ENCODE measurements around the gene ADAM30. TPM values are rescaled to one million over a fixed set of nuclear protein-coding genes. Genes with fewer than 3 reads are reported as not detected.
A peak's percentile ranks its signal among the peaks of the same experiment; 100 is the strongest.

Gene ADAM30
- total RNA-seq, 2 experiments from 2014 or later, result not detected

GRCh38 chr1:119888476-119888875 is 7.8 kb downstream of the ADAM30 start:
- intact Hi-C loops (cut with micrococcal nuclease; ENCODE audit: unreplicated experiment), result no loop called here
- no peaks in the 10 kb centered on the region for H3K36me3 ChIP-seq (ENCODE audit: insufficient read depth, low read length)
- no peak for DNase-seq (ENCODE audit: low spot score)
- TF ChIP-seq EZH2phosphoT487 (IDR thresholded peaks at IDR 0.05; ENCODE audit: borderline replicate concordance, low read depth, low read length) (no peak), CTCF (conservative IDR thresholded peaks at IDR 0.05; ENCODE audit: low read length) (no peak)
- H3K27ac ChIP-seq (ENCODE audit: low read depth, low read length, poor library complexity, severe bottlenecking), result no peak overlapping the region
- H4K20me1 ChIP-seq (ENCODE audit: insufficient read depth, low read length), result no peaks in the 10 kb centered on the region
- peaks cover 4% of the 10 kb centered on the region; the same call in 1 of the 2 replicates for H3K9me3 ChIP-seq (ENCODE audit: low read length)
- H3K9me2 ChIP-seq (ENCODE audit: insufficient read depth, low read length), result no peaks in the 10 kb centered on the region
- POLR2A ChIA-PET, result no interaction called here
- no peak overlapping the region for H3K4me3 ChIP-seq (ENCODE audit: low read depth, low read length, poor library complexity, severe bottlenecking)
- H3K4me1 ChIP-seq (ENCODE audit: insufficient read depth, low read length, poor library complexity, severe bottlenecking), result no peaks in the 10 kb centered on the region
- no peak overlapping the region for H3K4me2 ChIP-seq (ENCODE audit: low read length)
- H3K79me2 ChIP-seq (ENCODE audit: insufficient read depth, low read depth, low read length), result no peaks in the 10 kb centered on the region
- no TSS peak for BruUV-seq (replicated peaks)
- H2AFZ ChIP-seq (ENCODE audit: low read length), result no peak overlapping the region
- CTCF ChIA-PET (ENCODE audit: unreplicated experiment), result interaction anchor here (0.6 kb wide), 1 partner anchor 10 kb away, joined by 3 read pairs; no protein-coding TSS in a partner anchor

GRCh38 chr1:119887427-119887826 is 8.9 kb downstream of the ADAM30 start:
- H2AFZ ChIP-seq (ENCODE audit: low read length), result no peak overlapping the region
- H3K9me2 ChIP-seq (ENCODE audit: insufficient read depth, low read length), result no peaks in the 10 kb centered on the region
- H3K27ac ChIP-seq (ENCODE audit: low read depth, low read length, poor library complexity, severe bottlenecking), result no peak overlapping the region
- BruUV-seq (replicated peaks), result no TSS peak
- intact Hi-C loops (cut with micrococcal nuclease; ENCODE audit: unreplicated experiment), result loop anchor here (2.0 kb wide), 1 partner anchor 17 kb away; no protein-coding TSS in a partner anchor
- H3K4me3 ChIP-seq (ENCODE audit: low read depth, low read length, poor library complexity, severe bottlenecking), result no peak overlapping the region
- no peaks in the 10 kb centered on the region for H3K4me1 ChIP-seq (ENCODE audit: insufficient read depth, low read length, poor library complexity, severe bottlenecking)
- ChIA-PET CTCF (ENCODE audit: unreplicated experiment) (no interaction called here), POLR2A (interaction anchor here (0.6 kb wide), 1 partner anchor 290 kb away, joined by 3 read pairs; no protein-coding TSS in a partner anchor)
- TF ChIP-seq EZH2phosphoT487 (IDR thresholded peaks at IDR 0.05; ENCODE audit: borderline replicate concordance, low read depth, low read length) (no peak), CTCF (conservative IDR thresholded peaks at IDR 0.05; ENCODE audit: low read length) (no peak)
- no peaks in the 10 kb centered on the region for H3K79me2 ChIP-seq (ENCODE audit: insufficient read depth, low read depth, low read length)
- H3K36me3 ChIP-seq (ENCODE audit: insufficient read depth, low read length), result no peaks in the 10 kb centered on the region
- peaks cover 4% of the 10 kb centered on the region; the same call in 1 of the 2 replicates for H3K9me3 ChIP-seq (ENCODE audit: low read length)
- DNase-seq (ENCODE audit: low spot score), result no peak
- H3K4me2 ChIP-seq (ENCODE audit: low read length), result no peak overlapping the region
- no peaks in the 10 kb centered on the region for H4K20me1 ChIP-seq (ENCODE audit: insufficient read depth, low read length)

GRCh38 chr1:119885903-119886783 is 10.2 kb downstream of the ADAM30 start:
- peak; percentile 94 for TF ChIP-seq CTCF (conservative IDR thresholded peaks at IDR 0.05; ENCODE audit: low read length)
- no peak for TF ChIP-seq EZH2phosphoT487 (IDR thresholded peaks at IDR 0.05; ENCODE audit: borderline replicate concordance, low read depth, low read length)
- H4K20me1 ChIP-seq (ENCODE audit: insufficient read depth, low read length), result no peaks in the 10 kb centered on the region
- no peaks in the 10 kb centered on the region for H3K4me1 ChIP-seq (ENCODE audit: insufficient read depth, low read length, poor library complexity, severe bottlenecking)
- peaks cover 4% of the 10 kb centered on the region; the same call in 1 of the 2 replicates for H3K9me3 ChIP-seq (ENCODE audit: low read length)
- BruUV-seq (replicated peaks), result no TSS peak
- ChIA-PET POLR2A (interaction anchor here (0.7 kb wide), 1 partner anchor 1942 kb away, joined by 3 read pairs; no protein-coding TSS in a partner anchor), CTCF (ENCODE audit: unreplicated experiment) (no interaction called here)
- no peak overlapping the region for H3K4me3 ChIP-seq (ENCODE audit: low read depth, low read length, poor library complexity, severe bottlenecking)
- H3K4me2 ChIP-seq (ENCODE audit: low read length), result no peak overlapping the region
- H3K79me2 ChIP-seq (ENCODE audit: insufficient read depth, low read depth, low read length), result no peaks in the 10 kb centered on the region
- H2AFZ ChIP-seq (ENCODE audit: low read length), result no peak overlapping the region
- intact Hi-C loops (cut with micrococcal nuclease; ENCODE audit: unreplicated experiment), result loop anchor here (2.0 kb wide), 1 partner anchor 15 kb away; no protein-coding TSS in a partner anchor
- no peak overlapping the region for H3K27ac ChIP-seq (ENCODE audit: low read depth, low read length, poor library complexity, severe bottlenecking)
- no peaks in the 10 kb centered on the region for H3K36me3 ChIP-seq (ENCODE audit: insufficient read depth, low read length)
- peak; percentile 62 for DNase-seq (ENCODE audit: low spot score)
- H3K9me2 ChIP-seq (ENCODE audit: insufficient read depth, low read length), result no peaks in the 10 kb centered on the region
